ENCODE measurements around the gene ANO1.

DNA sequence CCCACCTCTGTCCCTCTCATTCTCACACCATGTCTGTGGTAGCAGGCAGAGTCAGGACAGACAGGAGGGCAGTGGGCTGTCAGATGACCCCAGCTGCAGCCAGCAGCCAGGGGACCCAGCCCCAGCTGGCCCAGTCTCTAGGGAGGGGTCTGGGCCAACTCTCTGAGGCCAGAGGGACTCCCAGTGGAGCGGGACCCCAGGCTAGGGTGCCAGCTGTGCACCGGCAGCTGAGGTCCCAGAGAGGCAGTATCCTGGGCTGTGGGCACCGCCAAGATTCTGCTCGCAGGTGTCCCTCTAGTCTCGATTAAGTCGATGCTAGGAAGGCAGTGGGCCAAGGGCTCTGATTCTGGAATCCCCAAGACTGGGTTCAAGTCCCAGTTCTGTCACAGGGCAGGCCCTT lies 108.3 kb downstream of the ANO1 start:
- no peak for TF ChIP-seq GATA3 (IDR thresholded peaks at IDR 0.05; ENCODE audit: low read depth, low read length)
- no peak for TF ChIP-seq GATA2 (IDR thresholded peaks at IDR 0.05; ENCODE audit: low read depth, low read length)

Data from SH-SY5Y (cell line).